ENCODE measurements around the gene TPT1.
"Not testable (repeated sequence)": the region's sequence is repeated elsewhere in the genome, so short reads cannot be mapped to it uniquely, and the experiment has no call there.

DNA sequence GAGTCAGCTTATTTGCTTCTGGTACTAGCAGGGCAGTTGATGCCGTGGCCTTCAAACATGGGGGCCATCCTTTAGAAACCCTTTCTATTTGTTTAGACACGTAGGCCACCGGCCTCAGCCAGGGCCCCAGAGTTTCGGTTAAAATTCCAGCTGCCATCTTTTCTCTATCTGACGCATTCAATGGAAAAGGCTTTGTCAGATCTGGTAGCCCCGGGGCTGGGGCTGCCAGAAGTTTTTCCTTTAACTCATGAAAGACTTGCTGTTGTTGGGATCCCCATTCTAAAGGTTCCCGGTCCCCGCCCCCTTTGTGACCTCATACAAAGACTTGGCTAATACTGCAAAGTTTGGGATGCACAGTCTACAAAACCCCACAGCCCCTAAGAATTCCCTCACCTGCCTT is 35.7 kb upstream of the TPT1 start:
- TF ChIP-seq, protein P1, sequence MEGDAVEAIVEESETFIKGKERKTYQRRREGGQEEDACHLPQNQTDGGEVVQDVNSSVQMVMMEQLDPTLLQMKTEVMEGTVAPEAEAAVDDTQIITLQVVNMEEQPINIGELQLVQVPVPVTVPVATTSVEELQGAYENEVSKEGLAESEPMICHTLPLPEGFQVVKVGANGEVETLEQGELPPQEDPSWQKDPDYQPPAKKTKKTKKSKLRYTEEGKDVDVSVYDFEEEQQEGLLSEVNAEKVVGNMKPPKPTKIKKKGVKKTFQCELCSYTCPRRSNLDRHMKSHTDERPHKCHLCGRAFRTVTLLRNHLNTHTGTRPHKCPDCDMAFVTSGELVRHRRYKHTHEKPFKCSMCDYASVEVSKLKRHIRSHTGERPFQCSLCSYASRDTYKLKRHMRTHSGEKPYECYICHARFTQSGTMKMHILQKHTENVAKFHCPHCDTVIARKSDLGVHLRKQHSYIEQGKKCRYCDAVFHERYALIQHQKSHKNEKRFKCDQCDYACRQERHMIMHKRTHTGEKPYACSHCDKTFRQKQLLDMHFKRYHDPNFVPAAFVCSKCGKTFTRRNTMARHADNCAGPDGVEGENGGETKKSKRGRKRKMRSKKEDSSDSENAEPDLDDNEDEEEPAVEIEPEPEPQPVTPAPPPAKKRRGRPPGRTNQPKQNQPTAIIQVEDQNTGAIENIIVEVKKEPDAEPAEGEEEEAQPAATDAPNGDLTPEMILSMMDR (IDR thresholded peaks at IDR 0.05 in 8 of 11, conservative IDR thresholded peaks at IDR 0.05 in 3 of 11): not testable (repeated sequence)
- TF ChIP-seq POLR2A, POLR2AphosphoS5 (IDR thresholded peaks at IDR 0.05): not testable (repeated sequence)

Data from spleen (tissue), 7 donors.